ENCODE measurements around the gene MCF2L2. TPM values are rescaled to one million over a fixed set of nuclear protein-coding genes. Genes with fewer than 3 reads are reported as not detected.

Gene MCF2L2
- total and polyA plus RNA-seq, 2 donors (not counting 3 experiments of a cell fraction or from before 2014, with no cell fraction given): 0.15 to 1.1 TPM

GRCh38 chr3:183313351-183313750 lies 115.1 kb downstream of the MCF2L2 start:
- no peaks in the 10 kb centered on the region for H3K4me1 ChIP-seq (ENCODE audit: control insufficient read depth, extremely low read depth, insufficient read depth, low read length)
- H3K4me3 ChIP-seq (replicated peaks in 1 of 3; ENCODE audit: insufficient read depth in 1 of 3, low read depth in 1 of 3, low read length in 3 of 3): no peak overlapping the region
- no peaks in the 10 kb centered on the region for H4K20me1 ChIP-seq (replicated peaks; ENCODE audit: control insufficient read depth, extremely low read depth, insufficient read depth, low read length)
- DNase-seq (ENCODE audit: low read depth, low spot score) (no peak), FAIRE-seq (no peak)
- dilution Hi-C loops (cut with MboI; ENCODE audit: extremely low pct_ligation_motif_present, low sequenced_read_pairs): no loop called here
- H3K27me3 ChIP-seq (ENCODE audit: control insufficient read depth in 2 of 2, insufficient read depth in 2 of 2, low read length in 2 of 2): no peaks in the 10 kb centered on the region
- H3K79me2 ChIP-seq (ENCODE audit: control insufficient read depth, insufficient read depth, low read length): no peaks in the 10 kb centered on the region
- H3K27ac ChIP-seq (ENCODE audit: insufficient read depth, low read depth, low read length): no peak overlapping the region
- H3K9me1 ChIP-seq (replicated peaks; ENCODE audit: control insufficient read depth, extremely low read depth, insufficient read depth, low read length): no peaks in the 10 kb centered on the region
- intact Hi-C loops (cut with micrococcal nuclease): no loop called here
- no peaks in the 10 kb centered on the region for H3K9me3 ChIP-seq (replicated peaks; ENCODE audit: control insufficient read depth, insufficient read depth, low read length)
- H3K4me2 ChIP-seq (ENCODE audit: insufficient read depth, low read length): no peak overlapping the region
- no peaks in the 10 kb centered on the region for H3K36me3 ChIP-seq (ENCODE audit: control insufficient read depth in 2 of 2, extremely low read depth in 1 of 2, insufficient read depth in 2 of 2, low read length in 2 of 2)
- ChIA-PET CTCF (interaction anchor here (0.8 to 1.5 kb wide), 3 partner anchors 10 to 129 kb away, joined by 3 to 4 read pairs (median 4); no protein-coding TSS in a partner anchor), POLR2A (no interaction called here)
- no peak overlapping the region for H2AFZ ChIP-seq (ENCODE audit: low read depth, low read length)
- BruUV-seq (replicated peaks): no TSS peak
- no peak for TF ChIP-seq POLR2AphosphoS5 (IDR thresholded peaks at IDR 0.05; ENCODE audit: insufficient read depth, low read depth, low read length)
- TF ChIP-seq FOS (IDR thresholded peaks at IDR 0.05; ENCODE audit: borderline replicate concordance, insufficient read depth, low read length): no peak
- no peak for TF ChIP-seq POLR2A (IDR thresholded peaks at IDR 0.05; ENCODE audit: low read depth, low read length)
- TF ChIP-seq, protein P1, sequence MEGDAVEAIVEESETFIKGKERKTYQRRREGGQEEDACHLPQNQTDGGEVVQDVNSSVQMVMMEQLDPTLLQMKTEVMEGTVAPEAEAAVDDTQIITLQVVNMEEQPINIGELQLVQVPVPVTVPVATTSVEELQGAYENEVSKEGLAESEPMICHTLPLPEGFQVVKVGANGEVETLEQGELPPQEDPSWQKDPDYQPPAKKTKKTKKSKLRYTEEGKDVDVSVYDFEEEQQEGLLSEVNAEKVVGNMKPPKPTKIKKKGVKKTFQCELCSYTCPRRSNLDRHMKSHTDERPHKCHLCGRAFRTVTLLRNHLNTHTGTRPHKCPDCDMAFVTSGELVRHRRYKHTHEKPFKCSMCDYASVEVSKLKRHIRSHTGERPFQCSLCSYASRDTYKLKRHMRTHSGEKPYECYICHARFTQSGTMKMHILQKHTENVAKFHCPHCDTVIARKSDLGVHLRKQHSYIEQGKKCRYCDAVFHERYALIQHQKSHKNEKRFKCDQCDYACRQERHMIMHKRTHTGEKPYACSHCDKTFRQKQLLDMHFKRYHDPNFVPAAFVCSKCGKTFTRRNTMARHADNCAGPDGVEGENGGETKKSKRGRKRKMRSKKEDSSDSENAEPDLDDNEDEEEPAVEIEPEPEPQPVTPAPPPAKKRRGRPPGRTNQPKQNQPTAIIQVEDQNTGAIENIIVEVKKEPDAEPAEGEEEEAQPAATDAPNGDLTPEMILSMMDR (IDR thresholded peaks at IDR 0.05; ENCODE audit: extremely low read depth in 1 of 2, insufficient read depth in 1 of 2, low read depth in 1 of 2, low read length in 2 of 2): no peak
- no peak for TF ChIP-seq MAX (IDR thresholded peaks at IDR 0.05; ENCODE audit: insufficient read depth, insufficient read length)
- no peak for TF ChIP-seq MYC (IDR thresholded peaks at IDR 0.05; ENCODE audit: low read depth, low read length)
- TF ChIP-seq JUN (IDR thresholded peaks at IDR 0.05; ENCODE audit: borderline replicate concordance, insufficient read depth, insufficient read length, low read depth): no peak
- no peak for TF ChIP-seq EZH2 (IDR thresholded peaks at IDR 0.05; ENCODE audit: borderline replicate concordance, low read depth, low read length, severe bottlenecking)
- TF ChIP-seq GATA2 (IDR thresholded peaks at IDR 0.05; ENCODE audit: insufficient read depth, insufficient read length, low read depth, low read length): no peak
- no peak overlapping the region for H3K9ac ChIP-seq (replicated peaks; ENCODE audit: extremely low read depth, insufficient read depth, low read length)
